Activated CD4-positive, CD25-positive, alpha-beta regulatory T cell treated with anti-CD3 and anti-CD28 coated beads, Interleukin-2, amount 50 U/mL, for 16 hours (primary cell): ENCODE results near the gene SFTA2.
A peak's percentile ranks its signal among the peaks of the same experiment; 100 is the strongest.
"Not testable (repeated sequence)": the region's sequence is repeated elsewhere in the genome, so short reads cannot be mapped to it uniquely, and the experiment has no call there.

ENCODE experiments used
- DNase-seq: peaks from one replicate; pipeline ENCODE4 v3.0.0-alpha.2; 2020; ENCODE audit warnings: low read depth, low spot score

SFTA2 gene

GRCh38 chr6:30912746-30913520 is 19.0 kb downstream of the SFTA2 start:
- no peak for DNase-seq

DNA sequence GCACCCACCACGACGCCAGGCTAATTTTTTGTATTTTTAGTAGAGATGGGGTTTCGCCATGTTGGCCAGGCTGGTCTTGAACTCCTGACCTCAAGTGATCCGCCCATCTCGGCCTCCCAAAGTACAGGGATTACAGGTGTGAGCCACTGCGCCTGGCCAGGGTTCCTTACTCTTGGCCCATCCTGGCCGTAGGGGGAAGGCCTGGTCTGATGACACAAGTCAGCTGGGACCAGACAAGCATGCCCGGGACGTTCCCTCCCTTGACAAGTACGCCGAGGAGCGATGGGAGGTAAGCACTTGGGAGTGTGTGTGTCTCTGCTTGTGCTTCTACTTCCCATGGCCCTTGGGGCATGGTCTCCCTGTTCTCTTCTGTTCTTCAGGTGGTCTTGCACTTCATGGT is 21.5 kb downstream of the SFTA2 start:
- not testable (repeated sequence) for DNase-seq

GRCh38 chr6:30908700-30909099 is 23.3 kb downstream of the SFTA2 start:
- DNase-seq: no peak

GRCh38 chr6:30907758-30908591 is 24.0 kb downstream of the SFTA2 start, which contains the start of gene GTF2H4:
Gene GTF2H4, plus strand, starts transcription at chr6:30908207.
- peak; percentile 92 for DNase-seq

DNA sequence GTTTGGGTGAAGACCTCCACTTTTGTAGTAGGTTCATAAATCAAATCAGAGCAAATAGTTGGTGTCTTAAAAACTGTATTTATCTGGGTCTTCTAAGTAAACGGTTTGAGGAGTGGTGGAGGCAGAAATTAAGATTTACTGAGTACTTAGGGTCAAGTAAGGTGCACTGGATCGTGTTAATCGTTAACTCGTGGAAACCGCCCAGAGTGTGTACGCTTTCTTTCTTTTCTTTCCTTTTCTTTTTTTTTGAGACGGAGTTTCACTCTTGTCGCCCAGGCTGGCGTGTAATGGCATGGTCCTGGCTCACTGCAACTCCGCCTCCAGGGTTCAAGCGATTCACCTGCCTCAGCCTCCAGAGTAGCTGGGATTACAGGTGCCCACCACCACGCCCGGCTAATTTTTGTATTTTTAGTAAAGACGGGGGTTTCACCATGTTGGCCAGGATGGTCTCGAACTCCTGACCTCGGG is 24.6 kb downstream of the SFTA2 start:
- DNase-seq: not testable (repeated sequence)

GRCh38 chr6:30903236-30903635 is 28.7 kb downstream of the SFTA2 start:
- DNase-seq: no peak

- no peak for DNase-seq
Measured at GRCh38 chr6:30902709-30903108, 29.3 kb downstream of the SFTA2 start.

DNA sequence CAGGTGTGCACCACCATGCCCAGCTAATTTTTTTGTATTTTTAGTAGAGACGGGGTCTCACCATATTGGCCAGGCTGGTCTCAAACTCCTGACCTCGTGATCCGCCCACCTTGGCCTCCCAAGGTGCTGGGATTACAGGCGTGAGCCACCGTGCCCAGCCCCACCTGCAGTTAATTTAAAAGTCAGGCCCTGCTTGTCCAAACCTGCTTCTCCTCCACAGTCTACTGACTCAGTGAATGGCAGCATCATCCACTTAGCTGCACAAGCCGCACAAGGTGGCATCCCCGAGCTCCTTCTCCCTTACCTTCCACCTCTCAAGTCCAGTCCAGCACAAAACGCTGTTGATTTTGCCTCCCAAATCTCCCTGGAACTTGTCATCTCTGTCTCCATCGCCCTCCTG is 29.8 kb downstream of the SFTA2 start:
- not testable (repeated sequence) for DNase-seq

DNA sequence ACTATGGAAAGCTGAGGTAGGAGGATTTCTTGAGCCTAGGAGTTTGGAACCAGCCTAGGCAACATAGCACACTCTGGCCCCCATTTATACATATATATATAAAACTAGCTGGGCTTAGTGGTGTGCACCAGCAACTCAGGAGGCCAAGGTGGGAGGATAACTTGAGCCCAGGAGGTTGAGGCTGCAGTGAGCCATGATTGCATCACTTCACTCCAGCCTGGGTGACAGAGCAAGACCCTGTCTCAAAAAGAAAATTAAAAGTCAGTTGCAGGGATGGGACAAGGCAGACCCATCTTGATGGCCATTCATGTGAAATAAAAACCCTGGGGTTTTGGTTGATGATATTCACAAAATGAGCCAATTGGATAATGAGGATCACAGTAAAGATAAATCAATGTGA is 30.5 kb downstream of the SFTA2 start:
- no peak for DNase-seq

DNA sequence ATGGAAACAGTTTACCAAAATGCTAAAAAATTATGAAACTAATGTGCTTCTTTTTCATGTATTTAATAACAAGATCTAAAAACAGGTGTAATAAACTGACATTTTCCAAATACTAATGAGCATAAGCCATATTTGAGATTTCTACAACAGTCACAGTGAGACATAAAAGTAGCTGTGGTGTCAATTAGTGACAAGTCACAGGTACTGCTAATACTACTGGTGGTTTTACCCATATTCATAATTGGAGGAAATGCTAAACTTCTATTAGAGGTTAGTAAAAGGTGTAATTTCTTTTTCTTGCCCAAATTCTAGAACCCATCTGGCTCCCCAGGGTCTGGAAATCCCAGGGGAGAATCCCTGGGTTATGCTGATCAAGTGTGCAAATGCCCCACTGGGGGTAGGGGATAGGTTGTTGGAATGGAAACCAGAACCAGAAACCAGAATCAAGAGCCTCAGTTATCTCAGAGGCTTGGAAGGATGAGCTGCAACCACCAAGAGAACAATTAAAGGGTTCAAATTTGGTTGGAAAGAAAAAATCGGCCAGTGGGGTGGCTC is 31.0 kb downstream of the SFTA2 start:
- DNase-seq: no peak

DNA sequence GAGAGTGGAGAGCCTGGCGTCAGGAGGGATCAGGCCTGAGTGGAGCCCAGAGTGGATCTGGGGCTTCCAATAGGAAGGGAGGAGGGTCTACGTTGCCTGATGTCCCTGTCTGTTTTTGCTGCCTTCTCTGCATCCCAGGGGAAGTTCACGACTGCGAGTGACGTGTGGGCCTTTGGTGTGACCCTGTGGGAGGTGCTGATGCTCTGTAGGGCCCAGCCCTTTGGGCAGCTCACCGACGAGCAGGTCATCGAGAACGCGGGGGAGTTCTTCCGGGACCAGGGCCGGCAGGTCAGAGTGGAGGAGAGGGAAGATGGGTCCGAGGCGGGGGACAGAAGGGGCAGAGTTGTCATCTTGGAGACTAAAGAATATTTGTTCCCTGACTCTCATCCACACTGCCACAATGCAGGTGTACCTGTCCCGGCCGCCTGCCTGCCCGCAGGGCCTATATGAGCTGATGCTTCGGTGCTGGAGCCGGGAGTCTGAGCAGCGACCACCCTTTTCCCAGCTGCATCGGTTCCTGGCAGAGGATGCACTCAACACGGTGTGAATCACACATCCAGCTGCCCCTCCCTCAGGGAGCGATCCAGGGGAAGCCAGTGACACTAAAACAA is 33.1 kb downstream of the SFTA2 start:
- no peak for DNase-seq

- no peak for DNase-seq
Measured at GRCh38 chr6:30897882-30898281, 34.1 kb downstream of the SFTA2 start.

DNA sequence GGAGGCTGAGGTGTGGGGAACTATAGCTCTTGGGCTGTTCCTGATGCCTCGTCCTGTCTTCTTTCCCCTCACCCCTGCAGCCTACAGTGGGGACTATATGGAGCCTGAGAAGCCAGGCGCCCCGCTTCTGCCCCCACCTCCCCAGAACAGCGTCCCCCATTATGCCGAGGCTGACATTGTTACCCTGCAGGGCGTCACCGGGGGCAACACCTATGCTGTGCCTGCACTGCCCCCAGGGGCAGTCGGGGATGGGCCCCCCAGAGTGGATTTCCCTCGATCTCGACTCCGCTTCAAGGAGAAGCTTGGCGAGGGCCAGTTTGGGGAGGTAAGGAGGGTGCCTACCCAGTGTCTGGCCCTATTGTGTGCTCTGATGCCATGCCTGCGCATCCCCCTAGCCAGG is 35.4 kb downstream of the SFTA2 start:
- DNase-seq: no peak

- DNase-seq: no peak
Measured at GRCh38 chr6:30895343-30895742, 36.6 kb downstream of the SFTA2 start.

- DNase-seq: no peak
Measured at GRCh38 chr6:30894935-30895334, 37.0 kb downstream of the SFTA2 start.

DNA sequence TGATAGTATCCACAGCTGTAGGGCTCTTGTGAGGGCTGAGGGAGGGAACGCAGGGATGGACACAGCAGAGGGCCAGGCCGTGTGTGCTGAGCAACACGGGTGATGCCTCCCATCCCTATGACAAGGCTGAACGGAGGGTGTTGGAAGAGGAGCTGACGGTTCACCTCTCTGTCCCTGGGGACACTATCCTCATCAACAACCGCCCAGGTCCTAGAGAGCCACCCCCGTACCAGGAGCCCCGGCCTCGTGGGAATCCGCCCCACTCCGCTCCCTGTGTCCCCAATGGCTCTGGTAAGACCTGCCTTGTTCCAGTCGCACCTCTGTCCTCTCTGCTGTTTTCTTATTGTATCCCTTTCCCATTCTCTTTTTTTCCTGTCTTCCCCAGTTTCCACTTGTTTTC is 37.6 kb downstream of the SFTA2 start:
- DNase-seq: no peak

GRCh38 chr6:30893666-30894065 is 38.3 kb downstream of the SFTA2 start:
- no peak for DNase-seq

GRCh38 chr6:30893001-30893591 is 38.9 kb downstream of the SFTA2 start:
- no peak for DNase-seq

- DNase-seq: no peak
Measured at GRCh38 chr6:30891816-30892538, 40.0 kb downstream of the SFTA2 start.

DNA sequence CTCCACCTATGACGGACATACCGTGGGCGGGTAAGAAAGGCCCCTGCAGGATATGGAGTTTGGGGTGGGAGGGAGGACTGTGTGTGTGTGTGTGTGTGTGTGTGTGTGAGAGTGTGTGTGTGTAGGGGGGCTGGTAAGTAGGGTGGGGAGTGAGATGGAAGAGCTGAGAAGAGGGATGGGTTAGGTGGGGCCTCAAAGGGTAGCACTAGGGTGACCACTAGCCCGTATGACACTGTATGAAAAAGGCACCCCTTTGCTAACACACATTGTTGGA is 40.6 kb downstream of the SFTA2 start:
- no peak for DNase-seq
